Endodermal cell (in vitro differentiated cells): ENCODE data around the gene VPS72. TPM values are rescaled to one million over a fixed set of nuclear protein-coding genes. Genes with fewer than 3 reads are reported as not detected.

Experiments used
- DNase-seq: peaks from one replicate; pipeline ENCODE4 v3.0.0-alpha.2; 2017
- H3K27ac ChIP-seq: 2 replicates; pipeline ENCODE4 v1.5.1; 2013; ENCODE audit warnings: mild to moderate bottlenecking, low read depth, low read length, moderate library complexity
- H3K27me3 ChIP-seq: 2 replicates; pipeline ENCODE4 v1.6.1; 2013; ENCODE audit warnings: mild to moderate bottlenecking, low read length, moderate library complexity; ENCODE audit not compliant: insufficient read depth, control insufficient read depth, poor library complexity, severe bottlenecking
- H3K36me3 ChIP-seq: 2 replicates; pipeline ENCODE4 v1.7.0; 2013; ENCODE audit warnings: mild to moderate bottlenecking, low read length, moderate library complexity; ENCODE audit not compliant: control insufficient read depth, insufficient read depth
- H3K4me1 ChIP-seq: one replicate; pipeline ENCODE4 v1.7.0; 2013; ENCODE audit warnings: low read length; ENCODE audit not compliant: control insufficient read depth, insufficient read depth
- H3K4me3 ChIP-seq: 2 replicates; pipeline ENCODE4 v1.5.1; 2013; ENCODE audit warnings: mild to moderate bottlenecking, low read length, moderate library complexity
- H3K9ac ChIP-seq: 2 replicates; pipeline ENCODE4 v1.6.1; 2013; ENCODE audit warnings: mild to moderate bottlenecking, low read length, moderate library complexity; ENCODE audit not compliant: poor library complexity, severe bottlenecking; ENCODE audit errors: extremely low read depth
- H3K9me3 ChIP-seq: 2 replicates; pipeline ENCODE4 v1.6.1; 2013; ENCODE audit warnings: mild to moderate bottlenecking, low read length, moderate library complexity; ENCODE audit not compliant: control insufficient read depth
- H3K27ac Mint-ChIP-seq: 2 replicates; pipeline ENCODE4 v1.8.0; 2020; ENCODE audit warnings: mixed read lengths
- H3K27me3 Mint-ChIP-seq: 2 replicates; pipeline ENCODE4 v1.8.0; 2021; ENCODE audit warnings: mild to moderate bottlenecking, mixed read lengths; ENCODE audit not compliant: insufficient read depth
- H3K36me3 Mint-ChIP-seq: 2 replicates; pipeline ENCODE4 v1.8.0; 2020; ENCODE audit warnings: low read depth, mixed read lengths
- H3K4me1 Mint-ChIP-seq: 2 replicates; pipeline ENCODE4 v1.8.0; 2020; ENCODE audit warnings: mixed read lengths
- H3K4me3 Mint-ChIP-seq: 2 replicates; pipeline ENCODE4 v1.8.0; 2020; ENCODE audit warnings: mild to moderate bottlenecking, moderate library complexity, mixed read lengths
- H3K9me3 Mint-ChIP-seq: 2 replicates; pipeline ENCODE4 v1.8.0; 2020; ENCODE audit warnings: mild to moderate bottlenecking, mixed read lengths
- CTCF ChIP-seq: fragments of 200-600 bp; sonication (generic); conservative IDR thresholded peaks from 2 replicates; pipeline ENCODE4 v1.5.0; 2021; ENCODE audit warnings: antibody characterized with exemption, mild to moderate bottlenecking
- WGBS, 2 experiments: methylation state at CpG; one replicate each; pipeline versions ENCODE4 v1.1.5 to v1.1.7; 2013; ENCODE audit warnings: missing lambda C conversion rate in 2 of 2, mixed read lengths in 1 of 2; ENCODE audit not compliant: insufficient coverage in 1 of 2, insufficient read length in 1 of 2; 5-methylcytosine and 5-hydroxymethylcytosine counted together
- total RNA-seq, 2 donors: library from RNA; stranded (reverse); fragmentation: NEBNext Ultra II Directional in 1 of 2; extraction: Animal tissue kit (Norgen Biotek cat#: 25700) in 1 of 2; gene quantifications; 2 replicates in 1 of 2; 3 replicates in 1 of 2; pipeline ENCODE4 v1.2.1, GENCODE V29; 2021

VPS72 gene
- total RNA-seq, 2 donors from 2014 or later, result 79.4 to 103 TPM

GRCh38 chr1:151237678-151238466 lies 47.9 kb upstream of the VPS72 start:
- Histone ChIP-seq H3K9ac (no peak overlapping the region), H3K27me3 (no peaks in the 10 kb centered on the region), H3K4me3 (no peak overlapping the region), H3K27ac (no peak overlapping the region), H3K9me3 (no peaks in the 10 kb centered on the region), H3K36me3 (peaks cover 90% of the 10 kb centered on the region), H3K4me1 (no peaks in the 10 kb centered on the region)
- Mint-ChIP-seq H3K9me3 (no peaks in the 10 kb centered on the region), H3K27me3 (no peaks in the 10 kb centered on the region), H3K36me3 (peaks cover 90% of the 10 kb centered on the region), H3K4me1 (no peaks in the 10 kb centered on the region), H3K27ac (no peak overlapping the region), H3K4me3 (no peak overlapping the region)
- DNase-seq, result no peak
- WGBS, 2 experiments, result 95 to 96% methylated on average over 4 of the region's 4 CpGs
- no peak for TF ChIP-seq CTCF

- DNase-seq, result no peak
- Mint-ChIP-seq H3K9me3 (no peaks in the 10 kb centered on the region), H3K27ac (no peak overlapping the region), H3K4me3 (no peak overlapping the region), H3K4me1 (no peaks in the 10 kb centered on the region), H3K36me3 (peaks cover 92% of the 10 kb centered on the region), H3K27me3 (no peaks in the 10 kb centered on the region)
- Histone ChIP-seq H3K27ac (no peak overlapping the region), H3K4me1 (no peaks in the 10 kb centered on the region), H3K9ac (no peak overlapping the region), H3K9me3 (no peaks in the 10 kb centered on the region), H3K27me3 (no peaks in the 10 kb centered on the region), H3K4me3 (no peak overlapping the region), H3K36me3 (peaks cover 93% of the 10 kb centered on the region)
- no peak for TF ChIP-seq CTCF
- whole genome bisulfite sequencing, 2 experiments, result 82 to 88% methylated on average over 6 of the region's 6 CpGs
These were observed 45.2 kb upstream of the VPS72 start for GRCh38 chr1:151235235-151235634.

- Mint-ChIP-seq H3K27me3 (no peaks in the 10 kb centered on the region), H3K4me1 (peaks cover 12% of the 10 kb centered on the region), H3K4me3 (no peak overlapping the region), H3K27ac (no peak overlapping the region), H3K36me3 (peaks cover 44% of the 10 kb centered on the region), H3K9me3 (no peaks in the 10 kb centered on the region)
- H3K4me3 ChIP-seq, result no peak overlapping the region
- H3K4me1 ChIP-seq, result no peaks in the 10 kb centered on the region
- H3K36me3 ChIP-seq, result peaks cover 62% of the 10 kb centered on the region
- no peak overlapping the region for H3K27ac ChIP-seq
- no peak overlapping the region for H3K9ac ChIP-seq
- no peak for TF ChIP-seq CTCF
- no peak for DNase-seq
- no peaks in the 10 kb centered on the region for H3K27me3 ChIP-seq
- 98 to 100% methylated on average over 3 to 4 of the region's 4 CpGs for WGBS, 2 experiments
- no peaks in the 10 kb centered on the region for H3K9me3 ChIP-seq
These were observed 32.1 kb upstream of the VPS72 start for GRCh38 chr1:151222130-151222529.
